GM10266 (cell line): ENCODE measurements around the gene PI4K2B.
"Not testable (repeated sequence)": the region's sequence is repeated elsewhere in the genome, so short reads cannot be mapped to it uniquely, and the experiment has no call there.

Experiments used
- DNase-seq: peaks from one replicate; pipeline ENCODE4 v3.0.0; 2012; ENCODE audit errors: extremely low spot score
- TF ChIP-seq, protein P1 (sequence below): IDR thresholded peaks from 2 replicates; pipeline ENCODE4 v1.5.1; 2012; ENCODE audit warnings: mild to moderate bottlenecking, low read depth; ENCODE audit not compliant: control insufficient read depth, insufficient read depth; ENCODE audit errors: missing control alignments

PI4K2B gene

DNA sequence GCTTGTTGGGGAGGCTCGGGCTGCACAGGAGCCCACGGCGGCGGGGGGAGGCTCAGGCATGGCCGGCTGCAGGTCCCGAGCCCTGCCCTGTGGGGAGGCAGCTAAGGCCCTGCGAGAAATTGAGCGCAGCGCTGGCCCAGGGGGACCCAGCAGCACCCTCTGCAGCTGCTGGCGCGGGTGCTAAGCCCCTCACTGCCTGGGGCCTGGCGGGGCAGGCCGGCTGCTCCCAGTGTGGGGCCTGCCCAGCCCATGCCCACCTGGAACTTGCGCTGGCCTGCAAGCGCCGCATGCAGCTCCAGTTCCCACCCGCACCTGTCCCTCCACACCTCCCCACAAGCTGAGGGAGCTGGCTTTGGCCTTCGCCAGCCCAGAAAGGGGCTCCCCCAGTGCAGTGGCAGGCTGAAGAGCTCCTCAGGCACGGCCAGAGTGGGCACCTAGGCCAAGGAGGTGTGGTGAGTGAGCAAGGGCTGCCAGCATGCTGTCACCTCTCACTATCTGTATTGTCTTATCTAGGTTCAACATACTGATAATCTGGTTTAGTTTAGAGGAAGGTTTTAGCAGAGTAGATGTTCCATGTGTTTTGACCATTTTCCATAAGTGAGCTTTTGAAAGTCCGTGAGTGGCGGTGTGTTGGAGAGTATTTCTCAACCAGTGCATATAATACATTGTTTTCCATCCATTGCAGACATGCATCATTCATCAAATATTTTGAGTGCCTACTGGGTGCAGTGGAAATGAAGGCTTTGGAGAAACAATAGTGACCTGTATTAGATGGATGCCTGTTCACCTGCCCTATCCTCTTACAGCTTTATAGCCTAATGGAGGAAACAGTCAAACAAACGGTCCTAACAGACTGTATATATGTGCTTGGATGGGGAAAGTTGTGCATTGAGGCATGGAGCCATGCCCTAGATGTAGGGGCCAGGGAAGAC lies 13.1 kb downstream of the PI4K2B start:
- TF ChIP-seq, protein P1, sequence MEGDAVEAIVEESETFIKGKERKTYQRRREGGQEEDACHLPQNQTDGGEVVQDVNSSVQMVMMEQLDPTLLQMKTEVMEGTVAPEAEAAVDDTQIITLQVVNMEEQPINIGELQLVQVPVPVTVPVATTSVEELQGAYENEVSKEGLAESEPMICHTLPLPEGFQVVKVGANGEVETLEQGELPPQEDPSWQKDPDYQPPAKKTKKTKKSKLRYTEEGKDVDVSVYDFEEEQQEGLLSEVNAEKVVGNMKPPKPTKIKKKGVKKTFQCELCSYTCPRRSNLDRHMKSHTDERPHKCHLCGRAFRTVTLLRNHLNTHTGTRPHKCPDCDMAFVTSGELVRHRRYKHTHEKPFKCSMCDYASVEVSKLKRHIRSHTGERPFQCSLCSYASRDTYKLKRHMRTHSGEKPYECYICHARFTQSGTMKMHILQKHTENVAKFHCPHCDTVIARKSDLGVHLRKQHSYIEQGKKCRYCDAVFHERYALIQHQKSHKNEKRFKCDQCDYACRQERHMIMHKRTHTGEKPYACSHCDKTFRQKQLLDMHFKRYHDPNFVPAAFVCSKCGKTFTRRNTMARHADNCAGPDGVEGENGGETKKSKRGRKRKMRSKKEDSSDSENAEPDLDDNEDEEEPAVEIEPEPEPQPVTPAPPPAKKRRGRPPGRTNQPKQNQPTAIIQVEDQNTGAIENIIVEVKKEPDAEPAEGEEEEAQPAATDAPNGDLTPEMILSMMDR = no peak
- peak; percentile 28 for DNase-seq

DNA sequence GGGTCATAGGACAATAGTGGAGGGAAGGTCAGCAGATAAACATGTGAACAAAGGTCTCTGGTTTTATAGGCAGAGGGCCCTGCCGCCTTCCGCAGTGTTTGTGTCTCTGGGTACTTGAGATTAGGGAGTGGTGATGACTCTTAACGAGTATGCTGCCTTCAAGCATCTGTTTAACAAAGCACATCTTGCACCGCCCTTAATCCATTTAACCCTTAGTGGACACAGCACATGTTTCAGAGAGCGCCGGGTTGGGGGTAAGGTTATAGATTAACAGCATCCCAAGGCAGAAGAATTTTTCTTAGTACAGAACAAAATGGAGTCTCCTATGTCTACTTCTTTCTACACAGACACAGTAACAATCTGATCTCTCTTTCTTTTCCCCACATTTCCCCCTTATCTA lies 15.0 kb downstream of the PI4K2B start:
- DNase-seq = not testable (repeated sequence)

DNA sequence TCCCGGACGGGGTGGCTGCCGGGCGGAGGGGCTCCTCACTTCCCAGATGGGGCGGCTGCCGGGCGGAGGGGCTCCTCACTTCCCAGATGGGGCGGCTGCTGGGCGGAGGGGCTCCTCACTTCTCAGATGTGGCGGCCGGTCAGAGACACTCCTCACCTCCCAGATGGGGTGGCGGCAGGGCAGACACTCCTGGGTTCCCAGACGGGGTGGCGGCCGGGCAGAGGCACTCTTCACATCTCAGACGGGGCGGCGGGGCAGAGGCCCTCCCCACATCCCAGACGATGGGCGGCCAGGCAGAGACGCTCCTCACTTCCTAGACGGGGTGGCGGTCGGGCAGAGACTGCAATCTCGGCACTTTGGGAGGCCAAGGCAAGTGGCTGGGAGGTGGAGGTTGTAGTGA lies 15.7 kb downstream of the PI4K2B start:
- DNase-seq = not testable (repeated sequence)

DNA sequence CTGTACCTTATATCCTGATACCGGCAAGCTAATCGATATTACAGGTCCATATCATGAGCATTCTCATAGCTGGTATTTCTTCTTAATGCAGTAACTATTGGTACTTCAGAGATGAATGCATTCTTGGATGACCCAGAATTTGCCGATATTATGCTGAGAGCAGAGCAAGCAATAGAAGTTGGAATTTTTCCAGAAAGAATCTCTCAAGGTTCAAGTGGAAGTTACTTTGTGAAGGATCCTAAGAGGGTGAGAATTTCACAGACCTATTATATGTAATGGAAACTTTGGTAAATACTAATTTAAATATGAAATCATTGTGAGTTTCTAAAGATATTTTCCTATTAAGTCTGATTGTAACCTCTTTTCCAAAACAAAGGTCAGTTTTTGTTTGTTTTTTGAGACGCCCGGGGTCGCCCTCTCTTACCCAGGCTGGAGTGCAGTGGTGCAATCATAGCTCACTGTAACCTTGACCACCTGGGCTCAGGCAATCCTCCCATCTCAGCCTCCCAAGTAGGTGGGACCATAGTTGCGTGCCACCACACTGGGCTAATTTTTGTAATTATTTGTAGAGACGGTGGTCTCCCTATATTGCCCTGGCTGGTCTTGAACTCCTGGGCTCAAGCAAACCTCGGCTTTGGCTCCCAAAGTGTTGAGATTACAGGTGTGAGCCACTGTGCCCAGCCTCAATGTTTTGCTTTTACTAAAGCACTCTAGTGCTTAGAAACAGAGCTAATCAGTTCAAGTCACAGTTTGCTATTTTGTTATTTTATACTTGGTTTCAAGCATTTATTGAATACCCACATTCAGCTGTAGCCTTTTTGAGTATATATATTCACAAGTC lies 18.6 kb downstream of the PI4K2B start:
- TF ChIP-seq, protein P1 = no peak

DNA sequence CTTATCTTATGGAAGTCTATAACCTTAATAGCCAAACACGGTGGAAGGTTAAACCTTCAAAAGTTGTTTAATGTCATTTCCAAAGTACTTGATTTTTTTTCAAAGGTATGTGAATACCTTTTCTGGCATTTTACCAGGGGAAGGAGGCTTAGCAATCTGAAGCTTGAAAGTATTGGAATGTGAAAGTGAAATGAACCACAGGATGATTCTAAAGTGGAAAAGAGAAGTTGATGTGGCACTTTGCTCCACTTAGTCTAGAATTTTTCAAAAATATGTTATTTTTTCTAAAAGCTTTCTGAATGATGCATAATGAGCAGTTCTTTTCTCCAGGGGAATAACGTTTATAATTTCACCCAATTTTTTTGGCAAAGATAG lies 19.2 kb downstream of the PI4K2B start:
- TF ChIP-seq, protein P1 = no peak
- DNase-seq = no peak

More for the DNA sequence above, 18.6 kb downstream of the PI4K2B start:
- DNase-seq = no peak

DNA sequence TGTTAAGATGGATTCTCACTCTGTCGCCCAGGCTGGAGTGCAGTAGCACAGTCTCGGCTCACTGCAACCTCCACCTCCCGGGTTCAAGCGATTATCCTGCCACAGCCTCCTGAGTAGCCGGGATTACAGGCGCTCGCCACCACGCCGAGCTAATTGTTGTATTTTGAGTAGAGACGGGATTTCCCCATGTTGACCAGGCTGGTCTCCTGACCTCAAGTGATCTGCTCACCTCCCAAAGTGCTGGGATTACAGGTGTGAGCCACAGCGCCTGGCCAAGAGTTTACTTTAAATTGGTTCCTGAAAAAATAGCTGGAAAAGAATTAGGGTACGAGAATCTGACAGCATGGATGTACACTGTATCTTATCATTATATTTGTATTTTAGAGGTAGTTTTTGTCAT lies 20.0 kb downstream of the PI4K2B start:
- not testable (repeated sequence) for DNase-seq

DNA sequence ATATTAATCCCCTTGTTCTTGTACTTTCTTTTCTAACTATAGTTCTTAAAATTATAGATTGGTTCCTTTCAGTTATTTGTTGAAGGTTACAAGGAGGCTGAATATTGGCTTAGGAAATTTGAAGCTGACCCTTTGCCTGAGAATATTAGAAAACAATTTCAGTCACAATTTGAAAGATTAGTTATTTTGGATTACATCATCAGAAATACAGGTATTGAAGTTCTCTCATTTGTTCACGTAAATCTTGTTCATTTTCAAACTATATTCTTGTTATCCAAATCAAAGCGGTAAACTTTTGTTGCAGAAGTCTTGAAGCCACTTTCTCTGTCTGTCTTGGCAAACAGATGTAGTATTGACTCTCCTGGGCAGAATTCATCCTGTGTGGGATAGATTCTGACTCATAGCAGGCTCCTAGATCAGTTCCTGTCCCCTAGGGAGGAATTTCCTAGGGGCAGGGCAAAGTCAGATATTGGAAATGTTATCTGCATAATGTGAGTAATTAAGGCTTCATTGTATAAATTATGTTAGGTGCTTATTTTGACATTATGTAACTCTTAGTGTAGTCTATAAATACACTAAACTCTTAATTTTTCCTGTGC lies 25.2 kb downstream of the PI4K2B start:
- DNase-seq = no peak
- TF ChIP-seq, protein P1 = no peak

DNA sequence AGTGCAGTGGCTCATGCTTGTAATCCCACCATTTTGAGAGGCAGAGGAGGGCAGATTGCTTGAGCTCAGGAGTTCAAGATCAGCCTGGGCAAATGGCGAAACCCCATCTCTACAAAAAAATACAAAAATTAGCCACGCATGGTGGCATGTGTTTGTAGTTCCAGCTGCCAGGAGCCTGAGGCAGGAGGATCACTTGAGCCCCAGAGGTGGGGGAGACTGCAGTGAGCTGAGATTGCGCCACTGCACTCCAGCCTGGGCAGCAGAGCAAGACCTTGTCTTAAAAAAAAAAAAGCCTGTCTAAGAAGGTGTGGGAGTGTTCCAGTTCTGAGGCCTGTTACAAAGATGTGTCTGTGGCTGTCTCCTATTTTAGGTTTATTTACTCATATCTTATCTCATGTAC lies 38.0 kb downstream of the PI4K2B start:
- TF ChIP-seq, protein P1 = no peak
- no peak for DNase-seq
